Measurements from ENCODE around the gene MGLL. TPM values are rescaled to one million over a fixed set of nuclear protein-coding genes. Genes with fewer than 3 reads are reported as not detected.
A peak's percentile ranks its signal among the peaks of the same experiment; 100 is the strongest.

Gene MGLL
- total and polyA plus RNA-seq, 8 donors, result 10.5 to 118 (median 37.9) TPM

DNA sequence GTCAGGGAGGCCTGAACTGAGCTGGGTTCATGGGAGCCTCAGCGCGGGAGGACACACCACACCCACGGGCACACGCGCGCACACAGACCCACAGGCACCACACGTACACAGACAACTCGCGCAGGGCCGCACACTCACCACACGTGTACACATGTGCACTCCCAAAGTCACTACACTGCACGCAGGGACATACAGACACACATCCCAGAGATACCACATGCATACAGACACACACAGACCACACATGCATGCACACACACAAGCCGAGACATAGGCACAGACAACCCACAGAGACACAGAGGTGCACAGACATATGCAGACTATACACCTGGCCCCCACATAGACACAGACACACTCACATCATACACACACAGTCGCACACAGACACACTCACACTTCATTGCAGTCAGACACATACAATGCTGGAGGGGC is 1.1 kb upstream of the MGLL start:
- peak overlapping the region; percentile 76 to 86 (median 84) for H3K4me3 ChIP-seq
- peaks cover 0 to 8% (median 0%) of the 10 kb centered on the region in 3 donors for H3K27me3 ChIP-seq
- H3K4me1 ChIP-seq, result peaks cover 19 to 49% (median 41%) of the 10 kb centered on the region in 4 donors
- WGBS, 5 donors, result 14 to 22% (median 18%) methylated on average over 12 to 14 of the region's 14 CpGs
- TF ChIP-seq, protein P1, sequence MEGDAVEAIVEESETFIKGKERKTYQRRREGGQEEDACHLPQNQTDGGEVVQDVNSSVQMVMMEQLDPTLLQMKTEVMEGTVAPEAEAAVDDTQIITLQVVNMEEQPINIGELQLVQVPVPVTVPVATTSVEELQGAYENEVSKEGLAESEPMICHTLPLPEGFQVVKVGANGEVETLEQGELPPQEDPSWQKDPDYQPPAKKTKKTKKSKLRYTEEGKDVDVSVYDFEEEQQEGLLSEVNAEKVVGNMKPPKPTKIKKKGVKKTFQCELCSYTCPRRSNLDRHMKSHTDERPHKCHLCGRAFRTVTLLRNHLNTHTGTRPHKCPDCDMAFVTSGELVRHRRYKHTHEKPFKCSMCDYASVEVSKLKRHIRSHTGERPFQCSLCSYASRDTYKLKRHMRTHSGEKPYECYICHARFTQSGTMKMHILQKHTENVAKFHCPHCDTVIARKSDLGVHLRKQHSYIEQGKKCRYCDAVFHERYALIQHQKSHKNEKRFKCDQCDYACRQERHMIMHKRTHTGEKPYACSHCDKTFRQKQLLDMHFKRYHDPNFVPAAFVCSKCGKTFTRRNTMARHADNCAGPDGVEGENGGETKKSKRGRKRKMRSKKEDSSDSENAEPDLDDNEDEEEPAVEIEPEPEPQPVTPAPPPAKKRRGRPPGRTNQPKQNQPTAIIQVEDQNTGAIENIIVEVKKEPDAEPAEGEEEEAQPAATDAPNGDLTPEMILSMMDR (IDR thresholded peaks at IDR 0.05), result no peak
- TF ChIP-seq EP300 (IDR thresholded peaks at IDR 0.05) (no peak), POLR2AphosphoS5 (IDR thresholded peaks at IDR 0.05) (no peak), POLR2A (IDR thresholded peaks at IDR 0.05) (no peak)
- no peak for DNase-seq
- H3K27ac ChIP-seq, result peak overlapping the region in 4 of 5 donors; percentile 14 to 90 (median 62)
- peaks cover 5 to 9% (median 7%) of the 10 kb centered on the region in 4 donors for H3K9me3 ChIP-seq
- intact Hi-C loops (cut with DNase I; ENCODE audit: low total_unique reads), result loop anchor here (10.0 kb wide), 1 partner anchor 129 kb away; no protein-coding TSS in a partner anchor
- no peaks in the 10 kb centered on the region for H3K36me3 ChIP-seq

DNA sequence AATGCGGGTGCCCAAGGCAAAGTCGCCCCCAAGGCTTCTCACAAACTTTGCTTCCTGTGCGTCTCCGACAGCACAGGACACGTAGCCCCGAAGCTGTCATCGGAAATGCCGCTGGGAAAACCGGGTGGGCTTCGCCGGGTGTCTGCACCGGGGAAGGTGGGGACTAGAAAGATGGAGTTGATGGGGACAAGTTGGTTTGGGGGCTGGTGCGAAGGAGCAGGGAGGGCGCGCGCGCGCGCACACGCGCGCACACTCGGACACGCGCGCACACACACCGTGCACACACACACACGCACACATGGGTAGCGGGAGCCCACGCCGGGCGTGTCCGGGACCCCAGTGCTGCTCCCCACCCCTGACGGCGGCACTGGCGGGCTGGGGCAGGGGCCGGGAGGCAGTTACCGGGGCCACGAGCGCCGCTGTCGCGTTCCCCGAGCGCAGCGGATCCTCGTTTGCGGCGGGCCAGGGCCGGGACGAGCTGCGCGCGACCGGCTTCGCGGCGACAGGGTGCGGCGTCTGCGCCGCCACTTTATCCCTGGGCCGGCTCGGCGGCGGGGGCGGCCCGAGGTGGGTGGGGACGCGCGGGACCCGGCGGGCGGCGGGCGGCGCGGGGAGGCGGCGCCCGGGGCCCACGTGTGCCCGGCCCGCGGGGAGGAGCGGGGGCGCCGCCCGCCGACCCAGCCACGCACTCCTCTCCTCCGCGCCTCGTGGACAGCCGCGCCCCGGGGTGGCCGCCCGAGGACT is 539 bp upstream of the MGLL start:
- 0 to 1% (median 0%) methylated on average over 23 to 99 of the region's 99 CpGs for WGBS, 5 donors
- DNase-seq, result peak; percentile 54 to 80
- no peak for TF ChIP-seq POLR2A (IDR thresholded peaks at IDR 0.05)
- TF ChIP-seq, protein P1 (IDR thresholded peaks at IDR 0.05), result peak in 1 of 7 experiments; percentile 21
- Histone ChIP-seq H3K27me3 (peaks cover 0 to 8% (median 0%) of the 10 kb centered on the region in 3 donors), H3K36me3 (no peaks in the 10 kb centered on the region), H3K4me1 (peaks cover 19 to 54% (median 44%) of the 10 kb centered on the region in 4 donors), H3K27ac (peak overlapping the region; percentile 77 to 90 (median 89)), H3K9me3 (peaks cover 0 to 3% (median under 1%) of the 10 kb centered on the region in 4 donors), H3K4me3 (peak overlapping the region; percentile 76 to 86 (median 84))
- intact Hi-C loops (cut with DNase I; ENCODE audit: low total_unique reads), result loop anchor here (10.0 kb wide), 1 partner anchor 128 kb away; no protein-coding TSS in a partner anchor

DNA sequence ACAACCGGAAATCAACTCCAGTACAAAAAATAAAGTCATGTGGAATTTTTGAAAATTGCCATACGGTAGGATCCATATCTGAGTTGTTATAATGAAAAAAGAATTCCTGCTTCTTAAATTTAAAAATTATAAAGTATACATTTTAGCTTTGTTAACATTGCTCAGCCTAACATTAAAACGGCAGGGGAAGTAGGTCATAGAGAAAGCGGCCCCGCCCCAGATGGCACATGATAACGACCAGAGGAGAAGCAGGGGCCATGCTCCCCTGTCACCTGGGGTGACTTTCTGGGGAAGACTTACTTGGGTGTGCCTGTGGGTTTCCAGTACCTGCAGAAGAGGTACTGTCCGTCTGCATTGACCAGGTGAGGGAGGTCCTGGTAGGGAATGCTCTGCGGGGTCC is 921 bp downstream of the MGLL start:
- intact Hi-C loops (cut with DNase I; ENCODE audit: low total_unique reads), result loop anchor here (10.0 kb wide), 1 partner anchor 127 kb away; no protein-coding TSS in a partner anchor
- H3K9me3 ChIP-seq, result no peaks in the 10 kb centered on the region
- H3K27me3 ChIP-seq, result peaks cover 0 to 8% (median 0%) of the 10 kb centered on the region in 3 donors
- no peaks in the 10 kb centered on the region for H3K36me3 ChIP-seq
- TF ChIP-seq POLR2AphosphoS5 (IDR thresholded peaks at IDR 0.05) (no peak), POLR2A (IDR thresholded peaks at IDR 0.05) (no peak), EP300 (IDR thresholded peaks at IDR 0.05) (no peak)
- TF ChIP-seq, protein P1 (IDR thresholded peaks at IDR 0.05), result no peak
- peak overlapping the region; percentile 21 to 86 (median 84) for H3K4me3 ChIP-seq
- 42 to 49% (median 47%) methylated on average over 8 of the region's 8 CpGs for WGBS, 5 donors
- DNase-seq, result peak; percentile 38 to 55
- peak overlapping the region; percentile 12 to 90 (median 88) for H3K27ac ChIP-seq
- peaks cover 19 to 68% (median 59%) of the 10 kb centered on the region in 4 donors for H3K4me1 ChIP-seq

DNA sequence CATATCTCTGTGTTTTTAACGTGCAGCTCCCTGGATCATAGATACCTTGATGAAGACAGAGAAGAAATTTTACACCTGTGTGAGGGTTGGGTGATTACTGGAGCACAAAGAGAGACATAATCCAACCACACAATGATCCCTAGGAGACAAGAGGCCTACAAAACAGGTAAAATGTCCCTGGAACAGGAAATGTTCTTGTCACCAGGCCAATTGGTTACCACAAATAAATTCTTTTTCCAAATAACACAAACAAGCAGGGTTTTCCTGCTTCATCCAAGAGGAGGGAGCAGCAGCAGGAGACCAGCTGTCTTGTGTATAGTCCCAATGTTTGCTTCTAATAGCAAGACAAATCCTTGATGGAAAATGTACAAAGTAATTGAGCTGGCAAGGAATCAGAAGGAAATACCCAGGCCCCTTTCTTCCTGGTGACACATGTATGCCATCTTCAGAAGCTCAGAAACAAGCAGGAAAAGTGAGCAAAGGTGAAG is 1.4 kb downstream of the MGLL start:
- peaks cover 0 to 8% (median 0%) of the 10 kb centered on the region in 3 donors for H3K27me3 ChIP-seq
- DNase-seq, result peak in 1 of 2 donors; percentile 62
- H3K27ac ChIP-seq, result peak overlapping the region; percentile 25 to 90 (median 88)
- H3K36me3 ChIP-seq, result peaks cover 0 to 4% (median 2%) of the 10 kb centered on the region in 4 donors
- peak overlapping the region; percentile 21 to 86 (median 84) for H3K4me3 ChIP-seq
- no peaks in the 10 kb centered on the region for H3K9me3 ChIP-seq
- WGBS, 5 donors, result 14 to 27% (median 17%) methylated on average over 1 of the region's 1 CpG
- TF ChIP-seq EP300 (IDR thresholded peaks at IDR 0.05) (no peak), POLR2AphosphoS5 (IDR thresholded peaks at IDR 0.05) (peak in 1 of 3 donors; percentile 12)
- peaks cover 19 to 73% (median 63%) of the 10 kb centered on the region in 4 donors for H3K4me1 ChIP-seq
- intact Hi-C loops (cut with DNase I; ENCODE audit: low total_unique reads), result loop anchor here (10.0 kb wide), 1 partner anchor 126 kb away; no protein-coding TSS in a partner anchor
